Tibial artery (tissue), 4 donors: ENCODE data around the gene SH3RF3.

Source experiments
- DNase-seq, 2 donors: peaks; one replicate each; pipeline ENCODE4 v3.0.0-alpha.2; 2019
- H3K27ac ChIP-seq, 2 donors: fragments of 200-600 bp; sonication (generic) in 1 of 2; 1 replicate in 1 of 2; 2 replicates in 1 of 2; pipeline ENCODE4 v1.5.1; 2018 to 2019; ENCODE audit warnings: mild to moderate bottlenecking in 1 of 2
- H3K27me3 ChIP-seq, 2 donors: fragments of 200-600 bp; sonication (generic) in 1 of 2; one replicate each; pipeline versions ENCODE4 v1.5.1 to v1.6.0; 2016 to 2019
- H3K36me3 ChIP-seq, 3 donors: fragments of 200-600 bp; sonication (generic) in 2 of 3; one replicate each; pipeline ENCODE4 v1.5.1; 2016 to 2019; ENCODE audit warnings: mild to moderate bottlenecking in 2 of 3
- H3K4me1 ChIP-seq, 4 donors: fragments of 200-600 bp; sonication (generic) in 2 of 4; 1 replicate in 3 of 4; 2 replicates in 1 of 4; pipeline ENCODE4 v1.5.1; 2016 to 2019
- H3K4me3 ChIP-seq, 2 donors: fragments of 200-600 bp; sonication (generic) in 1 of 2; 1 replicate in 1 of 2; 2 replicates in 1 of 2; pipeline ENCODE4 v1.5.1; 2018 to 2019; ENCODE audit warnings: mild to moderate bottlenecking in 2 of 2
- H3K9me3 ChIP-seq, 3 donors: fragments of 200-600 bp; sonication (generic) in 1 of 3; one replicate each; pipeline ENCODE4 v1.5.1; 2016 to 2019
- CTCF ChIP-seq, 2 experiments: fragments of 200-600 bp in 1 of 2; fragments of 450-650 bp in 1 of 2; IDR thresholded peaks; one replicate each; pipeline ENCODE4 v1.5.1; 2017 to 2019; ENCODE audit warnings: antibody characterized with exemption in 2 of 2, mild to moderate bottlenecking in 1 of 2, moderate library complexity in 1 of 2
- intact Hi-C: fragments of 100-400 bp; cut with DNase I; formaldehyde crosslinking; loops from one replicate; pipeline ENCODE4 v1.15.0; 2023; ENCODE audit warnings: low total_unique reads

The SH3RF3 gene

GRCh38 chr2:109527079-109527478 is 398.1 kb downstream of the SH3RF3 start:
- peaks cover 0 to 4% of the 10 kb centered on the region in 2 donors for H3K27me3 ChIP-seq
- DNase-seq, result no peak
- no peaks in the 10 kb centered on the region for H3K4me1 ChIP-seq
- no peaks in the 10 kb centered on the region for H3K9me3 ChIP-seq
- no peaks in the 10 kb centered on the region for H3K36me3 ChIP-seq
- H3K4me3 ChIP-seq, result no peak overlapping the region
- H3K27ac ChIP-seq, result no peak overlapping the region
- no peak for TF ChIP-seq CTCF (IDR thresholded peaks at IDR 0.05)
- intact Hi-C loops, result no loop called here

- Histone ChIP-seq H3K27ac (no peak overlapping the region), H3K27me3 (peaks cover 0 to 4% of the 10 kb centered on the region in 2 donors), H3K9me3 (no peaks in the 10 kb centered on the region), H3K4me3 (no peak overlapping the region), H3K36me3 (no peaks in the 10 kb centered on the region), H3K4me1 (no peaks in the 10 kb centered on the region)
- intact Hi-C loops, result no loop called here
- TF ChIP-seq CTCF (IDR thresholded peaks at IDR 0.05), result no peak
- DNase-seq, result no peak
Observed at GRCh38 chr2:109527846-109528705, 399.1 kb downstream of the SH3RF3 start.

- DNase-seq, result no peak
- no peak overlapping the region for H3K27ac ChIP-seq
- intact Hi-C loops, result no loop called here
Observed at GRCh38 chr2:109528811-109529501, 400.0 kb downstream of the SH3RF3 start.

GRCh38 chr2:109529532-109530449 is 400.8 kb downstream of the SH3RF3 start:
- no peak for TF ChIP-seq CTCF (IDR thresholded peaks at IDR 0.05)
- no peaks in the 10 kb centered on the region for H3K4me1 ChIP-seq
- no peaks in the 10 kb centered on the region for H3K9me3 ChIP-seq
- no peaks in the 10 kb centered on the region for H3K36me3 ChIP-seq
- H3K4me3 ChIP-seq, result no peak overlapping the region
- DNase-seq, result peak in 1 of 2 donors; percentile 19
- H3K27ac ChIP-seq, result no peak overlapping the region
- intact Hi-C loops, result no loop called here
- peaks cover 0 to 4% of the 10 kb centered on the region in 2 donors for H3K27me3 ChIP-seq

More at GRCh38 chr2:109528811-109529501, 400.0 kb downstream of the SH3RF3 start:
- H3K27me3 ChIP-seq, result peaks cover 0 to 4% of the 10 kb centered on the region in 2 donors
- H3K4me1 ChIP-seq, result no peaks in the 10 kb centered on the region
- TF ChIP-seq CTCF (IDR thresholded peaks at IDR 0.05), result no peak
- H3K36me3 ChIP-seq, result no peaks in the 10 kb centered on the region
- no peak overlapping the region for H3K4me3 ChIP-seq
- no peaks in the 10 kb centered on the region for H3K9me3 ChIP-seq

- Histone ChIP-seq H3K27ac (no peak overlapping the region), H3K36me3 (no peaks in the 10 kb centered on the region)
Observed at GRCh38 chr2:109530712-109531111, 401.7 kb downstream of the SH3RF3 start.

More at GRCh38 chr2:109530712-109531111, 401.7 kb downstream of the SH3RF3 start:
- TF ChIP-seq CTCF (IDR thresholded peaks at IDR 0.05), result no peak
- intact Hi-C loops, result no loop called here
- no peak for DNase-seq
- H3K4me3 ChIP-seq, result no peak overlapping the region
- H3K27me3 ChIP-seq, result peaks cover 0 to 4% of the 10 kb centered on the region in 2 donors
- peaks cover 0 to 6% (median 0%) of the 10 kb centered on the region in 4 donors for H3K4me1 ChIP-seq
- no peaks in the 10 kb centered on the region for H3K9me3 ChIP-seq
